GM12891 (cell line): ENCODE measurements around the gene ARHGAP8.

ENCODE experiments used
- PAX5 ChIP-seq: IDR thresholded peaks from 2 replicates; pipeline ENCODE4 v1.6.1; 2011; ENCODE audit warnings: low read length, moderate library complexity, mild to moderate bottlenecking; ENCODE audit not compliant: insufficient read depth, severe bottlenecking
- POLR2A ChIP-seq: IDR thresholded peaks from 2 replicates; pipeline ENCODE4 v1.6.1; 2011; ENCODE audit warnings: low read depth, low read length, control low read depth
- POLR2AphosphoS5 ChIP-seq: IDR thresholded peaks from 2 replicates; pipeline ENCODE4 v1.6.1; 2011; ENCODE audit warnings: low read depth, low read length, control low read depth
- POU2F2 ChIP-seq: IDR thresholded peaks from 2 replicates; pipeline ENCODE4 v1.6.1; 2011; ENCODE audit warnings: low read depth, mild to moderate bottlenecking, control low read depth, low read length, moderate library complexity
- SPI1 ChIP-seq: IDR thresholded peaks from 2 replicates; pipeline ENCODE4 v1.6.1; 2011; ENCODE audit warnings: low read depth, low read length, control low read depth
- TAF1 ChIP-seq: IDR thresholded peaks from 2 replicates; pipeline ENCODE4 v1.6.1; 2011; ENCODE audit warnings: low read depth, low read length, control low read depth

- TF ChIP-seq POLR2A (no peak), TAF1 (no peak), POLR2AphosphoS5 (no peak), PAX5 (no peak), SPI1 (no peak), POU2F2 (no peak)
These were observed 140.7 kb downstream of the ARHGAP8 start for GRCh38 chr22:44892803-44893730.
